Frontal cortex (tissue), 4 donors: Measurements from ENCODE around the gene CHEK2. TPM values are rescaled to one million over a fixed set of nuclear protein-coding genes. Genes with fewer than 3 reads are reported as not detected.
"Not testable (repeated sequence)": the region's sequence is repeated elsewhere in the genome, so short reads cannot be mapped to it uniquely, and the experiment has no call there.

Experiments
- DNase-seq, 2 donors: peaks; one replicate each; pipeline ENCODE4 v3.0.0; 2012; ENCODE audit warnings: low spot score in 2 of 2
- FAIRE-seq: peaks from 2 replicates; lab custom pipeline; 2012; peaks lifted over from hg19 to GRCh38; lab: Jason Lieb, UNC
- total RNA-seq: library from RNA; depleted of rRNA; stranded (reverse); fragments of >200 nt; gene quantifications from one replicate; pipeline ENCODE4 v1.2.3, GENCODE V29; 2014
- donor health status: control.
- donor health status: control.
- donor health status: control.

The CHEK2 gene
- total RNA-seq, 1 donor from 2014 or later: 4.1 TPM

DNA sequence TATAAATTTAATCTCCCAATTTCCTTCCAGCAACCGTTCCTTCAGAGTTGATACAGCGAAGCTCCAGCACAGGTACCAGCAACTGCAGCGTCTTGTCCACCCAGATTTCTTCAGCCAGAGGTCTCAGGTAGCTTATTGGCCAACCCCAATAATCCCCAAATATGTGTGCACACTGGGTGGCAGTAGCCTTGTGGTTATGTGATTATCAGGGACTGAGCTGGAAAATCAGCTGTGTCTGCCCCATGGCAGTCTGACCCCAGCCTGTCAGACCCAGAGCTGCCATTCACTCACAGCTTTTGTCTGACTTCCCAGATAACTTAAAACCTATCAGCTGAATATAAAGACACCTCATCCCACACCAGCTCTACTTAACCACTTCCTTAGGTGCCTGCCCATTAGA lies 2.2 kb upstream of the CHEK2 start:
- FAIRE-seq (no peak), DNase-seq (no peak)

DNA sequence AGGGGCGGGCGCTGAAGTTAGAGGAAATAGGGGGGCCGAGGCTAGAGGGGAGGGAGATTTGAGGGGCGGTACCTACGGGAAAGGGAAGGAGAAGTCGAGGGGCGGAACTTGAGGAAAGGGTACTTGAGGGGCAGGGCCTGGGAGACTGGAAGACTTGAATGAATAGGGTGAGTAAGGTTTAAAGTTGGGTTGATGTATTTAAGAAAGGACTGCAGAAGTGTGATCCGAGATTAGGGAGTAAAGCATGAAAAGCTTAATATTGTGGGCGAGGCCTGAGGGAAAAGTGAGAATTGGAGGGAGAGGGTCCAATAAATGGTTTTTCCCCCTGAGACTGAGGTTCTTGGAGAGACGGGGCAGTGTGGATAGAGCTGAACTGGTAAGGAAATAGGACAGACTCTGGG lies 942 bp upstream of the CHEK2 start:
- FAIRE-seq: no peak
- peak; percentile 31 to 62 for DNase-seq

DNA sequence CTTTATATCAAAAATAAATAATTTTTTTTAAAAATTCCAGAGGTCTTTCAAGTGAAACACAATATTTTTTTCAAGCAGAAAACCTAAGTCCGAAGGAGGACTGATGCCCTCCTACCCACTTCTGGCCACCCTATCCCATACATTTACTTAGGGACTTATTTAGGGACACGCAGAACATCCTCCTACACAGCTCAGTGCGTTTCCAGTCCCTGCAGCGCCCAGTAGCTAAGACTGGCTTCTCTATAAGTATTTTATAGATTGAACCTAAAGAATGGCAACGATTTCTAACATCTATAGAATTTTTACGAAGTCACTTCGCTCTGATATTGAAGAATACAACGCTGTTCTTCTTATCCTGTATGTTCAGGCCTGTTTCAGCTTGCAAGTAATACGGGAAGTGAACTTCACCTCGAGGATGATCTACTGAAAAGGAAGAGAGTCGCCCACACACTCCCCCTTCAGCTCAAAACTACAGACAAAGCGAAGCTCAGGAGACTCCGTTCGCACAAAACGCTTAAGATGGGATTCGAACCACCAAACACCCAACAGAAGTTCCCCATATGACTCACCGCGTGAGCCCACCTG lies 328 bp downstream of the CHEK2 start:
- DNase-seq (no peak), FAIRE-seq (no peak)

- not testable (repeated sequence) for DNase-seq, FAIRE-seq
These were observed 2.7 kb downstream of the CHEK2 start for GRCh38 chr22:28738876-28739275.

DNA sequence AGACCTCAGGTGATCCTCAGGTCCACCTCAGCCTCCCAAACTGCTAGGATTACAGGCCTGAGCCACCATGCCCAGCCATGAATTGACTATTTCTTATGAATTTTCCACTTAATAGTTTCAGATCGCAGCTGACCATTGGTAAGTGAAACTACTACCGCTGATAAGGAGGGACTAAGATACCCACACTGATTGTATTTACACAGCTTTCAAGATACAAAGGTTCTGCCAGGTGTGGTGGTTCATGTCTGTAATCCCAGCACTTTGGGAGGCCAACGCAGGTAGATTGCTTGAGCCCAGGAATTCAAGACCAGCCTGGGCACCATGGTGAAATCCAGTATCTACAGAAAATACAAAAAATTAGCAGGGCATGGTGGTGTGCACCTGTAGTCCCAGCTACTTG lies 3.9 kb downstream of the CHEK2 start:
- no peak for DNase-seq
- FAIRE-seq: no peak

GRCh38 chr22:28736301-28737155 lies 5.1 kb downstream of the CHEK2 start:
- DNase-seq: no peak
- FAIRE-seq: no peak

- no peak for DNase-seq
- FAIRE-seq: no peak
These were observed 7.2 kb downstream of the CHEK2 start for GRCh38 chr22:28734393-28734792.

- no peak for DNase-seq
- FAIRE-seq: no peak
These were observed 11.4 kb downstream of the CHEK2 start for GRCh38 chr22:28730179-28730578.

- DNase-seq: no peak
- no peak for FAIRE-seq
These were observed 12.9 kb downstream of the CHEK2 start for GRCh38 chr22:28728621-28729313.

GRCh38 chr22:28728002-28728401 lies 13.6 kb downstream of the CHEK2 start:
- DNase-seq: no peak
- FAIRE-seq: no peak

DNA sequence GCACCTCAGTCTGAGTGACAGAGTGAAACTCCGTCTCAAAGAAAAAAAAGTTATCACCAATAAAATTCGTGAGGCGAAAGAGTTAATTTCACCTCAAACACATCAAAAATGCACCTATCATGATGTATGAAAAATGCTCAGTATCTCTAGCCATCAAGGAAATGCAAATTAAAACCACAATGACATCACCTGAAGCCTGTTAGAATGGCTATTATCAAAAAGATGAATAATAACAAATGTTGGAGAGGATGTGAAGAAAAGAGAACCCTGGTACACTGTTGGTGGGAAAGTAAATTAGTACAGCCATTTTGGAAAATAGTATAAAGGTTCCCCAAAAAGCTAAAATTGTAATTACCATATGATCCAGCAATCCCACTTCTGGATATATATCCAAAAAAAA lies 23.6 kb downstream of the CHEK2 start:
- FAIRE-seq (no peak), DNase-seq (no peak)

DNA sequence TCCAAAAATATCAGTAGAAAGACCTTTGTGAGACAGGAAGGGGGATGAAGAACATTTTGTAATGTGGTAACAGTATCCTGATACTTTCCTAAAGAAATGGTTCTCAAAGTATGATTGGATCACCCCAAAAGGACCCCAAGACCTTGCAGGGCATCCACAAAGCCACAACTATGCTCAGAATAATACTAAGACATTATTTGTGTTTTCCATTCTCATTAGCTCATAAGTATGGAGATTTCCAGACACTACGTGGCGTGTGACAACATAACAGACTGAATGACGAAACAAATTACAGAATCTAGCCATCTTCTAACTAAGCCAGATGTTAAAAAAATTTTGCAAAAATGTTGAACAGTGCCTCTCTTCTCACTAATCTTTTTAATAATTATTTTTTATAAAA lies 24.9 kb downstream of the CHEK2 start:
- no peak for FAIRE-seq
- DNase-seq: no peak

- FAIRE-seq: no peak
- no peak for DNase-seq
These were observed 26.0 kb downstream of the CHEK2 start for GRCh38 chr22:28715611-28716010.

DNA sequence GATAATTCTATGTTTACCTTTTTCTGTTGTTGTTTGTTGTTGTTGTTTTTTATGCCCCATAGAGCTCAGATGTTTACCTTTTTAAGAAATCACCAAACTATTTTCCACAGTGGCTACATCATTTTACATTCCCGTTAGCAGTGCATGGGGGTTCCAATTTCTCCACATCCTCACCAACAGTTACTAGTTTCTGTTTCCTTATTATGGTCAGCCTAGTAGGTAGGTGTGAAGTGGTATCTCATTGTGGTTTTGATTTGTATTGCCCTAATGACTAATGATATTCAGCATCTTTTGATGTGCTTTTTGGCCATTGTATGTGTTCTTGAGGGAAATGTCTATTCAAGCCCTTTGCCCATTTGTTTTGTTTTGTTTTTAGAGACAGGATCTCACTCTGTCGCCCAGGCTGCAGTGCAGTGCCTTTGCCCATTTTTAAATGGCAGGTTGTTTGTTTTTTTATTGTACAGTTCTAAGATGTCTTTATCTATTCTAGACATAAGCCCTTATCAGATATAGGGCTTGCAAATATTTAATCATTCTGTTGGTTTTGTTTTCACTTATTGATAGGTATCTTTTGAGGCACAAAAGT lies 27.5 kb downstream of the CHEK2 start:
- FAIRE-seq: no peak

DNA sequence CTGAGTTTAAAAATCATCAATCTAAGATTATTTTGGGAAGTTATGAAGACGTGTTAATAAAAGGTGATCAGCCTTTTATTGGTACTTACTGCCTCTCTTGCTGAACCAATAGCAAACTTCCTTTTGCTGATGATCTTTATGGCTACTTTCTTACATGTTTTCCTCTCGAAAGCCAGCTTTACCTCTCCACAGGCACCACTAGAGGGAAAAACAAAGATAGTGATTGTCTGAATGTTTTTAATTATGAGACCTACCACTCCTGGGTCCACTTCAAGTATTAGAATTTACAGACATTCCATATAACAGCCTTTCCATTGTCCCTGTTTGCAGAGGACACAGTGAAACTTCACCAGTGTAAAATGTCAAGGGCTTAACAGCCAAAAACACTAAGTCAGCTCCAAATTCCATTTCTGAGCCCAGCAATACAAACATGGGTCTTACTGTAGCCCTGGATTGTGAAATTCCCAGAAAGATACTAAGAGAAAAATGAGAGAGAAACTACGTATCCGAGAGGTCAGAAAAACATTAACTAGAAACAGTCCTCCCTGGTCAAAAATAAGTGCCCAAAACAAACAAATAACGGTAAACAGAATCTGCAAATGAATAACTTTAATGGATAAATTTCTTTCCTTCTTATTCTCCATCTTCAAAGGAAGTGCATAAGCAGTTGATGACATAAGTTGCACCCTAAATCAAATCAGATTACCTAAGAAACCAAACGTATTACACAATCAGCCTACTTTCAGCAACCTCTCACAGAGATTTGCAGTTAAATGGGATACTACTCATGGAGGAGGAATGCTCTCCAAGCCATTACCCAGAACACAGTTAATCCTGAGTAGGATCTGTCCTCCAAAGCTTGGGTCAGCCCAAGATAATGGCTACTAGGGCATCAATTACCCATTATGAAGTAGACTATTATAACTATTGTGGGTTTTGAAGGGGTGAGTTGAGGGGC lies 29.5 kb downstream of the CHEK2 start:
- FAIRE-seq: no peak

More for the DNA sequence above, 27.5 kb downstream of the CHEK2 start:
- no peak for DNase-seq

GRCh38 chr22:28711341-28711740 lies 30.3 kb downstream of the CHEK2 start:
- no peak for FAIRE-seq
- DNase-seq: no peak

More for the DNA sequence above, 29.5 kb downstream of the CHEK2 start:
- DNase-seq: no peak

- FAIRE-seq (no peak), DNase-seq (no peak)
These were observed 30.9 kb downstream of the CHEK2 start for GRCh38 chr22:28710576-28711191.

GRCh38 chr22:28710107-28710506 lies 31.5 kb downstream of the CHEK2 start:
- FAIRE-seq (no peak), DNase-seq (no peak)

DNA sequence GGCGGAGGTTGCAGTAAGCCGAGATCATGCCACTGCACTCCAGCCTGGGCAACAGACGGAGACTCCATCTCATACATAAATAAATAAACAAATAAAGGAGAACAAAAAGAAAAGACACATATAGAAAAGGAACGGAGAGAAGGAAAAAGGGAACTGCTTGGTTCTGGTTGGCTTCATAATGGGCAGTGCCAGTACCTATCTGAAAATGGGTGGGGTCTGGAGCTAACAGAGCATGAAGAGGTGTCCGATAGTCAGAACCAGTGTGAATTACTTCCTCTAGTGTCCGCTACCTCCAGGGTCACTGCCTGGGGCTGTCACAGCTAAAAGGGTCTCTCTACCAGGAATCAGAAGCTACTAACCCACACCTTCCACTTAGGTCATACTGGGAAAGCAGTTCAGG lies 34.8 kb downstream of the CHEK2 start:
- FAIRE-seq (no peak), DNase-seq (no peak)
